Psoas muscle (tissue), 8 donors: ENCODE results near the gene EFCC1. TPM values are rescaled to one million over a fixed set of nuclear protein-coding genes. Genes with fewer than 3 reads are reported as not detected.
"Not testable (repeated sequence)": the region's sequence is repeated elsewhere in the genome, so short reads cannot be mapped to it uniquely, and the experiment has no call there.

ENCODE experiments used
- ATAC-seq, 4 donors: fragments of 200-7000 bp; cut with Tn5 transposase; one replicate each; pipeline ENCODE4 v1.9.1; 2020; ENCODE audit warnings: moderate library complexity in 3 of 4, mild to moderate bottlenecking in 2 of 4
- DNase-seq, 2 donors: peaks; one replicate each; pipeline ENCODE4 v3.0.0-alpha.2; 2020
- H3K27ac ChIP-seq: fragments of 200-600 bp; one replicate; pipeline ENCODE4 v1.8.0; 2022
- H3K27me3 ChIP-seq, 3 donors: fragments of 200-600 bp in 1 of 3; one replicate each; pipeline versions ENCODE4 v1.6.1 to v1.8.0; 2013 to 2022; ENCODE audit warnings: low read length in 2 of 3, mild to moderate bottlenecking in 2 of 3, moderate library complexity in 1 of 3; ENCODE audit not compliant: insufficient read depth in 3 of 3
- H3K36me3 ChIP-seq, 2 donors: fragments of 200-600 bp in 1 of 2; one replicate each; pipeline versions ENCODE4 v1.6.1 to v1.8.0; 2013 to 2022; ENCODE audit warnings: low read depth in 1 of 2, mild to moderate bottlenecking in 1 of 2, moderate library complexity in 1 of 2; ENCODE audit not compliant: insufficient read depth in 1 of 2
- H3K4me1 ChIP-seq: fragments of 200-600 bp; one replicate; pipeline ENCODE4 v1.8.0; 2022
- H3K4me3 ChIP-seq: fragments of 200-600 bp; one replicate; pipeline ENCODE4 v1.8.0; 2022; ENCODE audit warnings: mild to moderate bottlenecking
- H3K9me3 ChIP-seq: fragments of 200-600 bp; one replicate; pipeline ENCODE4 v1.8.0; 2022
- WGBS, 3 donors: extraction: QIAGEN DNeasy Blood & Tissue Kit; methylation state at CpG; one replicate each; pipeline versions ENCODE4 v1.1.6 to v1.1.7; 2013; 5-methylcytosine and 5-hydroxymethylcytosine counted together
- intact Hi-C, 2 donors: fragments of 100-400 bp; cut with DNase I; formaldehyde crosslinking; loops; one replicate each; pipeline versions ENCODE4 v1.11.0 to v1.14.2; 2022
- polyA plus RNA-seq, 3 donors: library from polyadenylated mRNA; stranded (reverse); fragments of 200-250 nt; gene quantifications; one replicate each; pipeline ENCODE4 v1.2.3, GENCODE V29; 2013
- total RNA-seq, 4 donors: library from RNA; stranded (reverse); fragmentation: NEBNext Ultra II Directional in 2 of 4; extraction: Animal tissue kit (Norgen Biotek cat#: 25700) in 2 of 4; gene quantifications; one replicate each; pipeline versions ENCODE4 v1.2.1 to v1.2.4, GENCODE V29; 2021 to 2023
- TF ChIP-seq, protein P1 (sequence below): fragments of 200-600 bp; IDR thresholded peaks from one replicate; pipeline ENCODE4 v1.8.0; 2022; ENCODE audit warnings: antibody characterized with exemption
- donor health status: healthy with polysubstance abuse.
- donor health status: DM: no; HTN: no; CAD: no; lungs with moderate emphysema.
- donor health status: Bipolar disorder and iron deficiency.
- donor health status: healthy.
- donor health status: DM: yes; HTN: yes; CAD: no.
- donor health status: DM: no; HTN: no; CAD: no.
- donor health status: DM: no; HTN: no; CAD: no.
- donor health status: DM: yes; HTN: yes; CAD: no.

Gene EFCC1
- total and polyA plus RNA-seq, 7 donors, result 0.11 to 1.5 (median 0.48) TPM

DNA sequence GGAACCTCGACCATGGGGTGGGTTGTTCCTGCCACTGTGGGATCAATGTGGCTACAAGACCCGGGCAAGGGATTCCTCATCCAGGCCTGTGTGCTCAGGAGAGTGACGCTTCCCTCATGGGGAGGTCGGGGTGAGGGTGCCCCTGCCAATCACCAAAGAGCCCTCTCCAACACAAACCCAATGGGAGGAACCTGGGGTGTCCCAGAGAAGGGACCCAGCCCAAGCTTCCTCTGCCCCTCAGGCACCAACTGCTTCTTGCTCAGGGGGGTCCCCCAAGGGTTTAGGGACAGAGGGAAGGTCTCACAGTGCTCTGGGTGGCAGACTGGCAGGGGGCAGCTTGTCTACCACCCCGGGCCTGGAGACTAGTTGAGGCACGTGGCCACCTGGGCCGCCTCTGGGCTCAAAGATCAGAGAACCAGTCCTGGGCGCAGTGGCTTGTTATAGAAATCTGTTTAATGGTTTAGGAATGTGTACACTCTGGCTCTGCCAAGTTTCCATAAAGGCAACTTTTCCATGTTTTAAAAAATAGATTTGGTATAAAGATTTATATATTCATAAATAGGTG lies 86.1 kb downstream of the EFCC1 start:
- H3K27ac ChIP-seq, result peak overlapping the region; percentile 61
- TF ChIP-seq, protein P1, sequence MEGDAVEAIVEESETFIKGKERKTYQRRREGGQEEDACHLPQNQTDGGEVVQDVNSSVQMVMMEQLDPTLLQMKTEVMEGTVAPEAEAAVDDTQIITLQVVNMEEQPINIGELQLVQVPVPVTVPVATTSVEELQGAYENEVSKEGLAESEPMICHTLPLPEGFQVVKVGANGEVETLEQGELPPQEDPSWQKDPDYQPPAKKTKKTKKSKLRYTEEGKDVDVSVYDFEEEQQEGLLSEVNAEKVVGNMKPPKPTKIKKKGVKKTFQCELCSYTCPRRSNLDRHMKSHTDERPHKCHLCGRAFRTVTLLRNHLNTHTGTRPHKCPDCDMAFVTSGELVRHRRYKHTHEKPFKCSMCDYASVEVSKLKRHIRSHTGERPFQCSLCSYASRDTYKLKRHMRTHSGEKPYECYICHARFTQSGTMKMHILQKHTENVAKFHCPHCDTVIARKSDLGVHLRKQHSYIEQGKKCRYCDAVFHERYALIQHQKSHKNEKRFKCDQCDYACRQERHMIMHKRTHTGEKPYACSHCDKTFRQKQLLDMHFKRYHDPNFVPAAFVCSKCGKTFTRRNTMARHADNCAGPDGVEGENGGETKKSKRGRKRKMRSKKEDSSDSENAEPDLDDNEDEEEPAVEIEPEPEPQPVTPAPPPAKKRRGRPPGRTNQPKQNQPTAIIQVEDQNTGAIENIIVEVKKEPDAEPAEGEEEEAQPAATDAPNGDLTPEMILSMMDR, result no peak
- WGBS, 3 donors, result 49 to 62% (median 51%) methylated on average over 8 of the region's 8 CpGs

DNA sequence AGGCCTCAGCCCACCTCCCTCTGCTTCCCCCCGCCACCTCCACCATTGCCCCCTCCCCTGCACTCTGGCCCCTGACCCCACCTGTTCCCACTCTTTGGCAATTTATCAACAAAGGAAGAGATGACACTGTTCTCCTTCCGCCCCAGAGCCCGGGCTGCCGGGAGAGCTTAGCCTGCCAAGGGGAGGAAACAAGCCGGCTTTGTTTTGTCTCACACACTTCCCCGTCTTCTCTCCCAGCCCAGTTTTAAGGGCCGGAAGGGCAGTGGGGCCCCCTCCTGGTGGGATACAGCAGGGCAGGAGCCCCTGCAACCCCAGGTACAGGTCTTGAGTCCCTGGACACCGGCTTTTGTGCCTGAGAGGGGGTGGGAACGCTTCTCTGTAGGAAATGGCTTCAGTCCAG lies 86.8 kb downstream of the EFCC1 start:
- H3K4me3 ChIP-seq, DNase-seq, intact Hi-C loops, H3K27ac ChIP-seq, H3K9me3 ChIP-seq, H3K27me3 ChIP-seq, H3K4me1 ChIP-seq: not testable (repeated sequence)
- 0% methylated on average over 2 to 7 of the region's 9 CpGs for WGBS, 3 donors
- peaks cover 0 to 17% of the 10 kb centered on the region in 2 donors for H3K36me3 ChIP-seq
- peak; percentile 73 to 89 (median 82) for ATAC-seq

More for the DNA sequence above, 86.1 kb downstream of the EFCC1 start:
- no peaks in the 10 kb centered on the region for H3K27me3 ChIP-seq
- peaks cover 0 to 10% of the 10 kb centered on the region in 2 donors for H3K36me3 ChIP-seq
- intact Hi-C loops, result no loop called here
- no peak for DNase-seq
- no peak overlapping the region for H3K4me3 ChIP-seq
- H3K9me3 ChIP-seq, result no peaks in the 10 kb centered on the region
- ATAC-seq, result peak; percentile 51 to 76 (median 62)
- peaks cover 6% of the 10 kb centered on the region for H3K4me1 ChIP-seq

DNA sequence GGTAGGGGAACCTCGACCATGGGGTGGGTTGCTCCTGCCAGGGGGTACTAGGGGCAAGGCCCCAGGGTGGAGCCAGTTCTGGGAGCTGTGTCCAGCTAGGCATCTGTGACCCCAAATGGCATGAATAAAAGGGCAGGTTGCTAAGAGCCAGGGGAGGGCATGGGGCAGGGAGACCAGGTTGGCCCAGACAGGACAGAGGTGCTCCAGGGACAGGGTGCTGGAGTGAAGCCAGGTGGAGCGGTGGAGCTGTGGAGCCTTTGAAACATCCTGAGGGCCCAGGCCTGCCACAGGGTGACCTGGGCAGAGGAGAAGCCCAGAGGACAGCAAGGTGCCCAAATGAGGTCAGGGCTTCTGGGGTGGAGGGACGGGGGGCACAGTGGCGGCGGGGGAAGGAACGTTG lies 87.2 kb downstream of the EFCC1 start:
- ATAC-seq, result peak in 2 of 4 donors; percentile 26 to 28
- H3K4me1 ChIP-seq, H3K27me3 ChIP-seq, DNase-seq, H3K9me3 ChIP-seq, intact Hi-C loops, H3K4me3 ChIP-seq, H3K27ac ChIP-seq: not testable (repeated sequence)
- no CpG with 5 or more reads among the region's 6 CpGs for WGBS, 3 donors
- H3K36me3 ChIP-seq, result peaks cover 0 to 21% of the 10 kb centered on the region in 2 donors

Other genes starting within 250 kb of the EFCC1 start
- 10 to 100 TPM; 23.9 to 47.8 (median 32.6) TPM for gene ACAD9, start 121.7 kb upstream of the EFCC1 start, total RNA-seq
- 10 to 100 TPM; 17.0 to 30.0 (median 23.4) TPM for gene ACAD9, start 121.7 kb upstream of the EFCC1 start, polyA plus RNA-seq
- gene CFAP92, start 7.2 kb upstream of the EFCC1 start, total RNA-seq, result under 1 TPM; 0.07 to 0.86 (median 0.23) TPM
- under 1 TPM; 0.09 to 0.16 (median 0.13) TPM for gene CFAP92, start 7.2 kb upstream of the EFCC1 start, polyA plus RNA-seq
- gene GP9, start 59.5 kb downstream of the EFCC1 start, total RNA-seq, result not detected
- under 1 TPM; 0.04 to 0.21 (median 0.09) TPM for gene GP9, start 59.5 kb downstream of the EFCC1 start, polyA plus RNA-seq
- 1 to 10 TPM; 1.6 to 5.1 (median 2.6) TPM for gene RAB43, start 120.5 kb downstream of the EFCC1 start, total RNA-seq
- gene RAB43, start 120.5 kb downstream of the EFCC1 start, polyA plus RNA-seq, result 1 to 10 TPM in 2 of 3 donors, under 1 TPM in 1; 0.62 to 1.3 (median 1.2) TPM
- gene ISY1, start 159.8 kb downstream of the EFCC1 start, total RNA-seq, result 10 to 100 TPM; 25.9 to 39.3 (median 31.7) TPM
- 10 to 100 TPM; 27.6 to 56.0 (median 42.8) TPM for gene ISY1, start 159.8 kb downstream of the EFCC1 start, polyA plus RNA-seq
- 100 to 1,000 TPM; 754 to 850 (median 816) TPM for gene CNBP, start 182.6 kb downstream of the EFCC1 start, total RNA-seq
- gene CNBP, start 182.6 kb downstream of the EFCC1 start, polyA plus RNA-seq, result 100 to 1,000 TPM; 423 to 678 (median 575) TPM
- gene COPG1, start 248.3 kb downstream of the EFCC1 start, total RNA-seq, result 10 to 100 TPM; 59.7 to 85.6 (median 65.4) TPM
- 10 to 100 TPM; 58.4 to 96.1 (median 66.9) TPM for gene COPG1, start 248.3 kb downstream of the EFCC1 start, polyA plus RNA-seq